ENCODE data around the gene NUP43. TPM values are rescaled to one million over a fixed set of nuclear protein-coding genes. Genes with fewer than 3 reads are reported as not detected.
A peak's percentile ranks its signal among the peaks of the same experiment; 100 is the strongest.

Gene NUP43
- total RNA-seq, 1 donor from 2014 or later = 28.1 TPM

- no peak for DNase-seq (ENCODE audit: low spot score)
- Mint-ChIP-seq H3K36me3 (ENCODE audit: low read depth) (peaks cover 8% of the 10 kb centered on the region), H3K27ac (ENCODE audit: unreplicated experiment) (no peak overlapping the region)
Observed at GRCh38 chr6:149725785-149726184, 20.5 kb downstream of the NUP43 start.

GRCh38 chr6:149723771-149724417 lies 22.4 kb downstream of the NUP43 start:
- H3K9me3 Mint-ChIP-seq (ENCODE audit: low read depth) = no peaks in the 10 kb centered on the region
- H3K27ac Mint-ChIP-seq (ENCODE audit: unreplicated experiment) = peak overlapping the region; percentile 0

More at GRCh38 chr6:149725785-149726184, 20.5 kb downstream of the NUP43 start:
- no peak for TF ChIP-seq CTCF (IDR thresholded peaks at IDR 0.05)
- Mint-ChIP-seq H3K4me1 (ENCODE audit: low read depth) (no peaks in the 10 kb centered on the region), H3K27me3 (ENCODE audit: low read depth) (no peaks in the 10 kb centered on the region), H3K9me3 (ENCODE audit: low read depth) (no peaks in the 10 kb centered on the region), H3K4me3 (ENCODE audit: unreplicated experiment) (no peak overlapping the region)

GRCh38 chr6:149723262-149723661 lies 23.1 kb downstream of the NUP43 start:
- Mint-ChIP-seq H3K27me3 (ENCODE audit: low read depth) (no peaks in the 10 kb centered on the region), H3K4me3 (ENCODE audit: unreplicated experiment) (no peak overlapping the region), H3K4me1 (ENCODE audit: low read depth) (peaks cover 6% of the 10 kb centered on the region), H3K9me3 (ENCODE audit: low read depth) (no peaks in the 10 kb centered on the region), H3K36me3 (ENCODE audit: low read depth) (no peaks in the 10 kb centered on the region), H3K27ac (ENCODE audit: unreplicated experiment) (no peak overlapping the region)
- DNase-seq (ENCODE audit: low spot score) = no peak
- no peak for TF ChIP-seq CTCF (IDR thresholded peaks at IDR 0.05)

More at GRCh38 chr6:149723771-149724417, 22.4 kb downstream of the NUP43 start:
- H3K27me3 Mint-ChIP-seq (ENCODE audit: low read depth) = no peaks in the 10 kb centered on the region
- H3K4me1 Mint-ChIP-seq (ENCODE audit: low read depth) = peaks cover under 1% of the 10 kb centered on the region
- TF ChIP-seq CTCF (IDR thresholded peaks at IDR 0.05) = peak; percentile 90
- peaks cover 6% of the 10 kb centered on the region for H3K36me3 Mint-ChIP-seq (ENCODE audit: low read depth)
- DNase-seq (ENCODE audit: low spot score) = no peak
- no peak overlapping the region for H3K4me3 Mint-ChIP-seq (ENCODE audit: unreplicated experiment)

GRCh38 chr6:149719531-149719930 lies 26.8 kb downstream of the NUP43 start:
- no peak overlapping the region for H3K4me3 Mint-ChIP-seq (ENCODE audit: unreplicated experiment)
- no peaks in the 10 kb centered on the region for H3K36me3 Mint-ChIP-seq (ENCODE audit: low read depth)
- DNase-seq (ENCODE audit: low spot score) = no peak
- no peak for TF ChIP-seq CTCF (IDR thresholded peaks at IDR 0.05)
- peaks cover 28% of the 10 kb centered on the region for H3K4me1 Mint-ChIP-seq (ENCODE audit: low read depth)
- no peaks in the 10 kb centered on the region for H3K27me3 Mint-ChIP-seq (ENCODE audit: low read depth)
- H3K27ac Mint-ChIP-seq (ENCODE audit: unreplicated experiment) = no peak overlapping the region
- H3K9me3 Mint-ChIP-seq (ENCODE audit: low read depth) = no peaks in the 10 kb centered on the region

GRCh38 chr6:149717588-149718458 lies 28.5 kb downstream of the NUP43 start, which contains the start of gene LATS1:
TSS of gene LATS1 (minus strand) at chr6:149718101. CDS start at chr6:149702126, 15,975 bp downstream.
- peak; percentile 96 for DNase-seq (ENCODE audit: low spot score)
- Mint-ChIP-seq H3K4me1 (ENCODE audit: low read depth) (peaks cover 33% of the 10 kb centered on the region), H3K36me3 (ENCODE audit: low read depth) (no peaks in the 10 kb centered on the region), H3K27ac (ENCODE audit: unreplicated experiment) (peak within 1 kb of the TSS; percentile 86), H3K4me3 (ENCODE audit: unreplicated experiment) (peak within 1 kb of the TSS; percentile 87), H3K27me3 (ENCODE audit: low read depth) (no peaks in the 10 kb centered on the region), H3K9me3 (ENCODE audit: low read depth) (no peaks in the 10 kb centered on the region)
- no peak for TF ChIP-seq CTCF (IDR thresholded peaks at IDR 0.05)

All from chondrocyte (in vitro differentiated cells).